ENCODE data around the gene SCAPER.

- TF ChIP-seq CTCF (conservative IDR thresholded peaks at IDR 0.05; ENCODE audit: low read depth, low read length) (no peak), EZH2 (IDR thresholded peaks at IDR 0.05; ENCODE audit: borderline replicate concordance, low read depth, low read length, poor library complexity, severe bottlenecking) (no peak)
Observed at GRCh38 chr15:76426941-76427340, 478.2 kb downstream of the SCAPER start.
